GM12878 (cell line): Measurements from ENCODE around the gene ARHGEF16. TPM values are rescaled to one million over a fixed set of nuclear protein-coding genes. Genes with fewer than 3 reads are reported as not detected.

ENCODE experiments used
- ATAC-seq: fragments of 200-7000 bp; cut with Tn5 transposase; 3 replicates; pipeline ENCODE4 v1.9.1; 2020; ENCODE audit warnings: mild to moderate bottlenecking, moderate library complexity
- BruUV-seq: library from RNA; stranded (reverse); fragments of 400-500 nt; replicated peaks from 2 replicates; lab custom pipeline; 2021; lab: Mats Ljungman, UMichigan
- CTCF ChIA-PET: fragments of 300-600 bp; sonication (Branson Sonifier 250); formaldehyde crosslinking; extraction: SDS; loops from one replicate; lab custom pipeline; 2021; ENCODE audit warnings: inconsistent platforms; lab: Yijun Ruan, JAX
- POLR2A ChIA-PET: fragments of 350-600 bp; formaldehyde crosslinking; extraction: SDS; loops from one replicate; lab custom pipeline; 2021; ENCODE audit warnings: inconsistent platforms; lab: Charles Lee
- RAD21 ChIA-PET: fragments of 300-600 bp; sonication (Branson Sonifier 250); formaldehyde crosslinking; loops from one replicate; lab custom pipeline; 2023; ENCODE audit warnings: antibody characterized with exemption; ENCODE audit not compliant: unreplicated experiment; lab: Charles Lee
- SMC1A ChIA-PET: fragments of 300-600 bp; sonication (Branson Sonifier 250); formaldehyde crosslinking; loops from one replicate; lab custom pipeline; 2023; ENCODE audit not compliant: unreplicated experiment, uncharacterized antibody; lab: Charles Lee
- DNase-seq: peaks from one replicate; pipeline ENCODE4 v3.0.0-alpha.2; 2011; ENCODE audit warnings: low read depth, low spot score
- FAIRE-seq: peaks from 3 replicates; lab custom pipeline; 2011; peaks lifted over from hg19 to GRCh38; lab: Jason Lieb, UNC
- H2AFZ ChIP-seq: 2 replicates; pipeline ENCODE4 v1.6.0; 2011; ENCODE audit warnings: low read depth, low read length, control low read depth; ENCODE audit not compliant: control insufficient read depth
- H3K27ac ChIP-seq: 2 replicates; pipeline ENCODE4 v1.5.1; 2011; ENCODE audit warnings: control low read depth; ENCODE audit not compliant: control insufficient read depth, insufficient read depth
- H3K27me3 ChIP-seq, 2 experiments: replicated peaks in 1 of 2; 2 replicates each; pipeline versions ENCODE4 v1.6.0 to v1.6.1; 2011; ENCODE audit warnings: low read length in 1 of 2; ENCODE audit not compliant: control insufficient read depth in 2 of 2, insufficient read depth in 2 of 2
- H3K36me3 ChIP-seq, 2 experiments: 2 replicates each; pipeline ENCODE4 v1.5.1; 2011; ENCODE audit warnings: low read length in 1 of 2; ENCODE audit not compliant: control insufficient read depth in 2 of 2, insufficient read depth in 2 of 2
- H3K4me1 ChIP-seq: 2 replicates; pipeline ENCODE4 v1.6.1; 2011; ENCODE audit warnings: mild to moderate bottlenecking, low read length, moderate library complexity, mixed read lengths; ENCODE audit not compliant: control insufficient read depth, insufficient read depth
- H3K4me2 ChIP-seq: 2 replicates; pipeline ENCODE4 v1.6.0; 2011; ENCODE audit warnings: control low read depth; ENCODE audit not compliant: control insufficient read depth, insufficient read depth
- H3K4me3 ChIP-seq: fragments of 200-600 bp; sonication (generic); 2 replicates; pipeline ENCODE4 v1.5.1; 2016
- H3K79me2 ChIP-seq: 2 replicates; pipeline ENCODE4 v1.6.0; 2011; ENCODE audit warnings: low read length; ENCODE audit not compliant: control insufficient read depth, insufficient read depth
- H3K9ac ChIP-seq: 2 replicates; pipeline ENCODE4 v1.8.0; 2011; ENCODE audit warnings: low read length, control low read depth, mixed read lengths; ENCODE audit not compliant: control insufficient read depth, insufficient read depth
- H3K9me3 ChIP-seq: replicated peaks from 3 replicates; pipeline ENCODE4 v1.5.1; 2011; ENCODE audit warnings: mild to moderate bottlenecking, low read length; ENCODE audit not compliant: control insufficient read depth, insufficient read depth
- H4K20me1 ChIP-seq: 2 replicates; pipeline ENCODE4 v1.6.0; 2011; ENCODE audit not compliant: control insufficient read depth, insufficient read depth
- BCL11A ChIP-seq: IDR thresholded peaks from 2 replicates; pipeline ENCODE4 v1.6.1; 2011; ENCODE audit warnings: low read depth, low read length
- NR2C2 ChIP-seq: IDR thresholded peaks from 2 replicates; pipeline ENCODE4 v1.6.1; 2011; ENCODE audit warnings: borderline replicate concordance, low read depth; ENCODE audit not compliant: control insufficient read depth, insufficient read length
- POLR2AphosphoS5 ChIP-seq: IDR thresholded peaks from 2 replicates; pipeline ENCODE4 v1.6.1; 2011; ENCODE audit warnings: mild to moderate bottlenecking, low read length, inconsistent platforms
- SRF ChIP-seq, 2 experiments: IDR thresholded peaks; 2 replicates each; pipeline ENCODE4 v1.6.1; 2011; ENCODE audit warnings: low read depth in 2 of 2, low read length in 2 of 2, mild to moderate bottlenecking in 1 of 2, moderate library complexity in 1 of 2
- ZNF207 ChIP-seq: fragments of 450-650 bp; IDR thresholded peaks from 2 replicates; pipeline ENCODE4 v1.6.1; 2014; ENCODE audit warnings: antibody characterized with exemption, mild to moderate bottlenecking, borderline replicate concordance
- WGBS: methylation state at CpG from one replicate; pipeline ENCODE4 v1.1.6; 2016; ENCODE audit warnings: low lambda C conversion rate; ENCODE audit not compliant: insufficient replicate concordance, insufficient coverage; ENCODE audit errors: missing lambda C conversion rate; 5-methylcytosine and 5-hydroxymethylcytosine counted together
- in situ Hi-C: fragments of 300-500 bp; cut with MboI; formaldehyde crosslinking; loops from 9 replicates; pipeline ENCODE4 v1.14.3; 2018; ENCODE audit warnings: mixed read lengths
- intact Hi-C: fragments of 100-400 bp; cut with micrococcal nuclease; formaldehyde crosslinking; loops from one replicate; pipeline ENCODE4 v1.14.2; 2022; ENCODE audit not compliant: unreplicated experiment
- polyA plus RNA-seq, 11 experiments: library from polyadenylated mRNA; depleted of rRNA in 4 of 11; unstranded in 6 of 11; stranded (reverse) in 5 of 11; fragments of >200 nt; fragmentation: Nextera tagmentation in 4 of 11; fragmentation: Illumina TruSeq in 1 of 11; extraction: Ambion mirVana in 4 of 11; extraction: Trizol in 1 of 11; gene quantifications; 1 replicate in 1 of 11; 2 replicates in 10 of 11; pipeline versions ENCODE4 v1.2.1 to v1.2.3, GENCODE V29; 2011 to 2016; ENCODE audit warnings: inconsistent platforms in 2 of 11, missing spikeins in 2 of 11, low read depth in 1 of 11
- total RNA-seq, 4 experiments: library from RNA; depleted of rRNA in 3 of 4; stranded (reverse); fragments of >200 nt in 3 of 4; fragmentation: Illumina TruSeq in 1 of 4; extraction: Trizol in 1 of 4; gene quantifications; 2 replicates each; pipeline versions ENCODE4 v1.2.1 to v1.2.3, GENCODE V29; 2013 to 2021
- TF ChIP-seq, protein P1 (sequence below), 3 experiments: IDR thresholded peaks in 2 of 3; conservative IDR thresholded peaks in 1 of 3; 2 replicates each; pipeline ENCODE4 v1.5.1; 2011; ENCODE audit warnings: low read depth in 3 of 3, low read length in 3 of 3, mild to moderate bottlenecking in 3 of 3, control low read depth in 2 of 3, moderate library complexity in 2 of 3, inconsistent platforms in 1 of 3, mixed read lengths in 1 of 3; ENCODE audit not compliant: control insufficient read depth in 2 of 3, insufficient read depth in 1 of 3; ENCODE audit errors: extremely low read depth in 1 of 3

Gene ARHGEF16
- total and polyA plus RNA-seq, 10 of the 15 experiments (the other 5 are each of a cell fraction or from before 2014, with no cell fraction given): not detected

GRCh38 chr1:3415260-3416090 lies 39.0 kb upstream of the ARHGEF16 start (continued):
- TF ChIP-seq BCL11A: no peak
- no peak for TF ChIP-seq ZNF207
- TF ChIP-seq SRF (IDR thresholded peaks at IDR 0.05; ENCODE audit: low read depth in 2 of 2, low read length in 2 of 2): no peak
- no peak for TF ChIP-seq POLR2AphosphoS5

- Histone ChIP-seq H3K27ac (no peak overlapping the region), H3K9me3 (peaks cover 3% of the 10 kb centered on the region; the same call in 1 of the 3 replicates), H3K4me2 (no peak overlapping the region), H3K4me3 (no peak overlapping the region), H3K9ac (no peak overlapping the region), H3K36me3 (no peaks in the 10 kb centered on the region), H3K79me2 (no peaks in the 10 kb centered on the region), H3K4me1 (no peaks in the 10 kb centered on the region), H3K27me3 (no peaks in the 10 kb centered on the region; a peak in 1 of 4 replicates), H2AFZ (no peak overlapping the region), H4K20me1 (no peaks in the 10 kb centered on the region)
- RAD21 ChIA-PET: no interaction called here
- in situ Hi-C loops (no loop called here), intact Hi-C loops (no loop called here)
- WGBS: 34% methylated on average over 6 of the region's 6 CpGs
- CTCF ChIA-PET: interaction anchor here (1.3 kb wide), 1 partner anchor 10 kb away, joined by 3 read pairs; no protein-coding TSS in a partner anchor
- no TSS peak for BruUV-seq
- ATAC-seq (no peak), FAIRE-seq (no peak), DNase-seq (no peak)
- POLR2A ChIA-PET: interaction anchor here (0.6 kb wide), 1 partner anchor 1159 kb away, joined by 3 read pairs; no protein-coding TSS in a partner anchor
- TF ChIP-seq, protein P1, sequence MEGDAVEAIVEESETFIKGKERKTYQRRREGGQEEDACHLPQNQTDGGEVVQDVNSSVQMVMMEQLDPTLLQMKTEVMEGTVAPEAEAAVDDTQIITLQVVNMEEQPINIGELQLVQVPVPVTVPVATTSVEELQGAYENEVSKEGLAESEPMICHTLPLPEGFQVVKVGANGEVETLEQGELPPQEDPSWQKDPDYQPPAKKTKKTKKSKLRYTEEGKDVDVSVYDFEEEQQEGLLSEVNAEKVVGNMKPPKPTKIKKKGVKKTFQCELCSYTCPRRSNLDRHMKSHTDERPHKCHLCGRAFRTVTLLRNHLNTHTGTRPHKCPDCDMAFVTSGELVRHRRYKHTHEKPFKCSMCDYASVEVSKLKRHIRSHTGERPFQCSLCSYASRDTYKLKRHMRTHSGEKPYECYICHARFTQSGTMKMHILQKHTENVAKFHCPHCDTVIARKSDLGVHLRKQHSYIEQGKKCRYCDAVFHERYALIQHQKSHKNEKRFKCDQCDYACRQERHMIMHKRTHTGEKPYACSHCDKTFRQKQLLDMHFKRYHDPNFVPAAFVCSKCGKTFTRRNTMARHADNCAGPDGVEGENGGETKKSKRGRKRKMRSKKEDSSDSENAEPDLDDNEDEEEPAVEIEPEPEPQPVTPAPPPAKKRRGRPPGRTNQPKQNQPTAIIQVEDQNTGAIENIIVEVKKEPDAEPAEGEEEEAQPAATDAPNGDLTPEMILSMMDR (IDR thresholded peaks at IDR 0.05 in 2 of 3, conservative IDR thresholded peaks at IDR 0.05 in 1 of 3; ENCODE audit: control insufficient read depth in 2 of 3, extremely low read depth in 1 of 3, insufficient read depth in 1 of 3, low read depth in 3 of 3, low read length in 3 of 3): peak in 2 of 3 experiments; percentile 14 to 34; a peak in 2 of 6 replicates
- no peak for TF ChIP-seq NR2C2
- SMC1A ChIA-PET: no interaction called here
These were observed 37.3 kb upstream of the ARHGEF16 start for GRCh38 chr1:3417082-3417739.
